Measurements from ENCODE around the gene MAP7D3.

GRCh38 chrX:136198010-136198409, 53.2 kb downstream of the MAP7D3 start:
- TF ChIP-seq CTCF (conservative IDR thresholded peaks at IDR 0.05 in 1 of 2, IDR thresholded peaks at IDR 0.05 in 1 of 2; ENCODE audit: low read depth in 1 of 2, low read length in 2 of 2): no peak
- no peak for TF ChIP-seq EZH2 (IDR thresholded peaks at IDR 0.05; ENCODE audit: low read length, missing control alignments)
